Neural cell (in vitro differentiated cells): ENCODE data around the gene LRRC74B.

Source experiments
- CTCF ChIP-seq: fragments of 450-650 bp; IDR thresholded peaks from 2 replicates; pipeline ENCODE4 v1.5.1; 2014; ENCODE audit warnings: antibody characterized with exemption, mild to moderate bottlenecking, moderate library complexity; ENCODE audit not compliant: poor library complexity, severe bottlenecking
- EP300 ChIP-seq: fragments of 450-650 bp; conservative IDR thresholded peaks from 2 replicates; pipeline ENCODE4 v1.6.1; 2014; ENCODE audit warnings: antibody characterized with exemption, mild to moderate bottlenecking, moderate library complexity; ENCODE audit not compliant: poor library complexity, severe bottlenecking
- EZH2 ChIP-seq: fragments of 200-600, 300-800 bp; shearing (Covaris generic), sonication (generic); IDR thresholded peaks from 2 replicates; pipeline ENCODE4 v1.6.1; 2014; ENCODE audit warnings: antibody characterized with exemption, low read length, borderline replicate concordance, mild to moderate bottlenecking; ENCODE audit not compliant: insufficient read depth, poor library complexity, severe bottlenecking
- MXI1 ChIP-seq: fragments of 450-650 bp; conservative IDR thresholded peaks from 2 replicates; pipeline ENCODE4 v1.6.1; 2014; ENCODE audit warnings: antibody characterized with exemption, mild to moderate bottlenecking; ENCODE audit not compliant: poor library complexity, severe bottlenecking
- POLR2AphosphoS5 ChIP-seq: IDR thresholded peaks from 2 replicates; pipeline ENCODE4 v1.6.1; 2012
- RAD21 ChIP-seq: fragments of 450-650 bp; conservative IDR thresholded peaks from 2 replicates; pipeline ENCODE4 v1.6.1; 2014; ENCODE audit warnings: antibody characterized with exemption, mild to moderate bottlenecking, moderate library complexity
- REST ChIP-seq: IDR thresholded peaks from 2 replicates; pipeline ENCODE4 v1.6.1; 2012; ENCODE audit warnings: borderline replicate concordance
- SMC3 ChIP-seq: fragments of 450-650 bp; conservative IDR thresholded peaks from 2 replicates; pipeline ENCODE4 v1.6.1; 2014; ENCODE audit warnings: antibody characterized with exemption, mild to moderate bottlenecking, moderate library complexity; ENCODE audit not compliant: poor library complexity
- TAF1 ChIP-seq: IDR thresholded peaks from 2 replicates; pipeline ENCODE4 v1.6.1; 2012; ENCODE audit warnings: low read depth

- TF ChIP-seq CTCF (no peak), EZH2 (no peak), TAF1 (no peak), EP300 (no peak), POLR2AphosphoS5 (no peak), REST (no peak), RAD21 (no peak), MXI1 (no peak), SMC3 (no peak)
These were observed 23.2 kb upstream of the LRRC74B start for GRCh38 chr22:21022507-21022906.
